Testis (tissue), 2 donors: Measurements from ENCODE around the gene MC1R.

Experiments
- CTCF ChIP-seq, 3 experiments: fragments of 450-650 bp in 2 of 3; fragments of 200-600 bp in 1 of 3; sonication (generic) in 1 of 3; IDR thresholded peaks; one replicate each; pipeline ENCODE4 v1.5.1; 2016 to 2019; ENCODE audit warnings: antibody characterized with exemption in 3 of 3, mild to moderate bottlenecking in 2 of 3, moderate library complexity in 1 of 3
- POLR2A ChIP-seq: fragments of 450-650 bp; IDR thresholded peaks from one replicate; pipeline ENCODE4 v1.6.1; 2017; ENCODE audit warnings: antibody characterized with exemption, mild to moderate bottlenecking, moderate library complexity

- TF ChIP-seq CTCF (IDR thresholded peaks at IDR 0.05) = no peak
- no peak for TF ChIP-seq POLR2A
Observed at GRCh38 chr16:89954462-89954861, 35.8 kb downstream of the MC1R start.
